ENCODE measurements around the gene CTSW. TPM values are rescaled to one million over a fixed set of nuclear protein-coding genes. Genes with fewer than 3 reads are reported as not detected.

Gene CTSW
- total RNA-seq, 1 experiment from 2014 or later = not detected

DNA sequence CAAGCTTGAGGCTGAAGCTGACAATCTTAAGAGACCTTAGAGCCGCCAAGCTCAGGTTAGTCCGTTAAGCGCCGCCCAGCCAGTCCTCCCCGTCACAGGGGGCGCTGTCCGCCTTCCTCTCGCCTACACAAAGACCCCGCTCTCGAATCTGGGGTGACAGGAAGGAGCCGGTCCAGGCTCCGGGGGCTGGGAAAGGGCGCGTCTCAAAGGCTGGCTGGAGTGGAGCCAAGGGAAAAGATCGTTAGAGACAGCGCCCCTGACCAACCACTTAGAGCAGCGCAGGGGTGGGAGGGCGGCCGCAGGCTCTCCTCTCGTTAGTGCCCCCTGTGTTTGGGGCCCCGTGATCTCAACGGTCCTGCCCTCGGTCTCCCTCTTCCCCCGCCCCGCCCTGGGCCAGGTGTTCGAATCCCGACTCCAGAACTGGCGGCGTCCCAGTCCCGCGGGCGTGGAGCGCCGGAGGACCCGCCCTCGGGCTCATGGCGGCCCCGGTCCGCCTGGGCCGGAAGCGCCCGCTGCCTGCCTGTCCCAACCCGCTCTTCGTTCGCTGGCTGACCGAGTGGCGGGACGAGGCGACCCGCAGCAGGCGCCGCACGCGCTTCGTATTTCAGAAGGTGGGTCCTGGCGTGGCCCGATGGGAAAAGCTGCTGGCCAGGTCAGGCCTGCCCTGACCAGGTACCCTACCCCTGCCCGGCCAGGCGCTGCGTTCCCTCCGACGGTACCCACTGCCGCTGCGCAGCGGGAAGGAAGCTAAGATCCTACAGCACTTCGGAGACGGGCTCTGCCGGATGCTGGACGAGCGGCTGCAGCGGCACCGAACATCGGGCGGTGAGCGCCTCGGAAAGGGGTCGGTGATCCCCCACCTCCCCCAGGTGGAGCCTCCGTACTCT lies 19.1 kb upstream of the CTSW start, which contains the start of gene MUS81:
Gene MUS81, plus strand, starts transcription at position 156 of the 887 bp plus-strand sequence. Its CDS starts 321 bp downstream, at position 477.
- peaks cover 79% of the 10 kb centered on the region for H3K36me3 Mint-ChIP-seq (ENCODE audit: insufficient read depth, unreplicated experiment)
- ChIA-PET CTCF (interaction anchor here (0.5 to 7.7 kb wide), 40 partner anchors 9 to 555 kb away, joined by 3 to 241 read pairs (median 4); partner anchors contain the start of genes BANF1, CCDC85B, CTSW and EIF1AD), POLR2A (interaction anchor here (0.6 to 3.0 kb wide), 20 partner anchors 8 to 255 kb away, joined by 3 to 43 read pairs (median 6); partner anchors contain the start of genes BANF1, CCDC85B, FIBP and OVOL1)
- intact Hi-C loops (cut with micrococcal nuclease; ENCODE audit: unreplicated experiment) = loop anchor here (1.0 kb wide), 2 partner anchors 28 to 142 kb away; partner anchors contain the start of genes BANF1, EIF1AD and FIBP
- H3K27me3 Mint-ChIP-seq (ENCODE audit: insufficient read depth, unreplicated experiment) = no peaks in the 10 kb centered on the region
- peak within 1 kb of the TSS; percentile 95 for H3K27ac Mint-ChIP-seq (ENCODE audit: unreplicated experiment)
- peak; percentile 96 to 97 for DNase-seq
- H3K4me3 ChIP-seq (ENCODE audit: low read depth, low read length) = peak within 1 kb of the TSS; percentile 87
- peak within 1 kb of the TSS; percentile 97 for H3K4me3 Mint-ChIP-seq (ENCODE audit: unreplicated experiment)
- H3K27me3 ChIP-seq (replicated peaks; ENCODE audit: control insufficient read depth, insufficient read depth, low read length) = no peaks in the 10 kb centered on the region
- peaks cover 15% of the 10 kb centered on the region for H3K4me1 ChIP-seq
- H3K9me3 Mint-ChIP-seq (ENCODE audit: unreplicated experiment) = no peaks in the 10 kb centered on the region
- no peaks in the 10 kb centered on the region for H3K9me3 ChIP-seq
- peaks cover 4% of the 10 kb centered on the region; the same call in 1 of the 2 replicates for H3K36me3 ChIP-seq (ENCODE audit: control insufficient read depth, insufficient read depth, low read length)
- TSS peak; percentile 45 for BruUV-seq (replicated peaks)
- TF ChIP-seq, protein P1, sequence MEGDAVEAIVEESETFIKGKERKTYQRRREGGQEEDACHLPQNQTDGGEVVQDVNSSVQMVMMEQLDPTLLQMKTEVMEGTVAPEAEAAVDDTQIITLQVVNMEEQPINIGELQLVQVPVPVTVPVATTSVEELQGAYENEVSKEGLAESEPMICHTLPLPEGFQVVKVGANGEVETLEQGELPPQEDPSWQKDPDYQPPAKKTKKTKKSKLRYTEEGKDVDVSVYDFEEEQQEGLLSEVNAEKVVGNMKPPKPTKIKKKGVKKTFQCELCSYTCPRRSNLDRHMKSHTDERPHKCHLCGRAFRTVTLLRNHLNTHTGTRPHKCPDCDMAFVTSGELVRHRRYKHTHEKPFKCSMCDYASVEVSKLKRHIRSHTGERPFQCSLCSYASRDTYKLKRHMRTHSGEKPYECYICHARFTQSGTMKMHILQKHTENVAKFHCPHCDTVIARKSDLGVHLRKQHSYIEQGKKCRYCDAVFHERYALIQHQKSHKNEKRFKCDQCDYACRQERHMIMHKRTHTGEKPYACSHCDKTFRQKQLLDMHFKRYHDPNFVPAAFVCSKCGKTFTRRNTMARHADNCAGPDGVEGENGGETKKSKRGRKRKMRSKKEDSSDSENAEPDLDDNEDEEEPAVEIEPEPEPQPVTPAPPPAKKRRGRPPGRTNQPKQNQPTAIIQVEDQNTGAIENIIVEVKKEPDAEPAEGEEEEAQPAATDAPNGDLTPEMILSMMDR (IDR thresholded peaks at IDR 0.05; ENCODE audit: insufficient read depth in 1 of 2, low read depth in 1 of 2, low read length in 1 of 2, severe bottlenecking in 1 of 2, unreplicated experiment in 1 of 2) = peak; percentile 85 to 95
- peaks cover 19% of the 10 kb centered on the region for H3K4me1 Mint-ChIP-seq (ENCODE audit: low read depth, unreplicated experiment)

DNA sequence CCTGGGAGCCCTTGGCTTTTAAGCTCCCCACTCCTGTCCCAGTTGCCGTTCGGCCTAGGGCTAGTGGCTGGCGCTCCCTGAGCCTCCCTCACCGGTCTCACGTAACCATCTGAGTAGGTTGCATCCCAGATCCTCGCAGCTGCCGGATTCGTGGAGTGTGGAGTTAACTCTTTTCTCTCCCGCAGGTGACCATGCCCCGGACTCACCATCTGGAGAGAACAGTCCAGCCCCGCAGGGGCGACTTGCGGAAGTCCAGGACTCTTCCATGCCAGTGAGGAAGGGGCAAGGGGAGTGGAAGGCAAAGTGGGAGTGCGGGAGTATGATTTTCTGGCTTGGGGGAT lies 18.5 kb upstream of the CTSW start:
- Histone ChIP-seq H3K27me3 (replicated peaks; ENCODE audit: control insufficient read depth, insufficient read depth, low read length) (no peaks in the 10 kb centered on the region), H3K4me1 (peaks cover 13% of the 10 kb centered on the region), H3K36me3 (ENCODE audit: control insufficient read depth, insufficient read depth, low read length) (no peaks in the 10 kb centered on the region), H3K4me3 (ENCODE audit: low read depth, low read length) (peak overlapping the region; percentile 87), H3K9me3 (no peaks in the 10 kb centered on the region)
- Mint-ChIP-seq H3K27ac (ENCODE audit: unreplicated experiment) (peak overlapping the region; percentile 95), H3K4me1 (ENCODE audit: low read depth, unreplicated experiment) (peaks cover 16% of the 10 kb centered on the region), H3K36me3 (ENCODE audit: insufficient read depth, unreplicated experiment) (peaks cover 75% of the 10 kb centered on the region), H3K9me3 (ENCODE audit: unreplicated experiment) (no peaks in the 10 kb centered on the region), H3K27me3 (ENCODE audit: insufficient read depth, unreplicated experiment) (no peaks in the 10 kb centered on the region), H3K4me3 (ENCODE audit: unreplicated experiment) (peak overlapping the region; percentile 97)
- ChIA-PET CTCF (interaction anchor here (0.6 to 7.7 kb wide), 6 partner anchors 9 to 149 kb away, joined by 3 to 241 read pairs (median 16); partner anchors contain the start of genes CCDC85B, FIBP and KAT5), POLR2A (interaction anchor here (0.6 to 1.3 kb wide), 4 partner anchors 8 to 246 kb away, joined by 3 to 6 read pairs (median 4); partner anchors contain the start of genes FIBP and PCNX3)
- TF ChIP-seq, protein P1 (IDR thresholded peaks at IDR 0.05; ENCODE audit: insufficient read depth in 1 of 2, low read depth in 1 of 2, low read length in 1 of 2, severe bottlenecking in 1 of 2, unreplicated experiment in 1 of 2) = no peak
- intact Hi-C loops (cut with micrococcal nuclease; ENCODE audit: unreplicated experiment) = no loop called here
- BruUV-seq (replicated peaks) = no TSS peak
- DNase-seq = peak in 1 of 2 experiments; percentile 39

- Mint-ChIP-seq H3K36me3 (ENCODE audit: insufficient read depth, unreplicated experiment) (peaks cover 70% of the 10 kb centered on the region), H3K27ac (ENCODE audit: unreplicated experiment) (peak overlapping the region; percentile 95), H3K9me3 (ENCODE audit: unreplicated experiment) (no peaks in the 10 kb centered on the region), H3K4me3 (ENCODE audit: unreplicated experiment) (peak overlapping the region; percentile 97), H3K27me3 (ENCODE audit: insufficient read depth, unreplicated experiment) (no peaks in the 10 kb centered on the region), H3K4me1 (ENCODE audit: low read depth, unreplicated experiment) (peaks cover 11% of the 10 kb centered on the region)
- TF ChIP-seq, protein P1 (IDR thresholded peaks at IDR 0.05; ENCODE audit: insufficient read depth in 1 of 2, low read depth in 1 of 2, low read length in 1 of 2, severe bottlenecking in 1 of 2, unreplicated experiment in 1 of 2) = no peak
- peak overlapping the region; percentile 87 for H3K4me3 ChIP-seq (ENCODE audit: low read depth, low read length)
- CTCF ChIA-PET = interaction anchor here (1.1 to 7.7 kb wide), 4 partner anchors 9 to 150 kb away, joined by 3 to 241 read pairs (median 33); partner anchors contain the start of genes CCDC85B, FIBP and KAT5
- no peaks in the 10 kb centered on the region for H3K9me3 ChIP-seq
- no TSS peak for BruUV-seq (replicated peaks)
- no peaks in the 10 kb centered on the region for H3K36me3 ChIP-seq (ENCODE audit: control insufficient read depth, insufficient read depth, low read length)
- DNase-seq = peak in 1 of 2 experiments; percentile 32
- peaks cover 8% of the 10 kb centered on the region for H3K4me1 ChIP-seq
- POLR2A ChIA-PET = interaction anchor here (0.6 to 1.1 kb wide), 3 partner anchors 8 to 89 kb away, joined by 5 to 6 read pairs (median 5); partner anchors contain the start of gene FIBP
- intact Hi-C loops (cut with micrococcal nuclease; ENCODE audit: unreplicated experiment) = no loop called here
- no peaks in the 10 kb centered on the region for H3K27me3 ChIP-seq (replicated peaks; ENCODE audit: control insufficient read depth, insufficient read depth, low read length)
These were observed 18.0 kb upstream of the CTSW start for GRCh38 chr11:65861533-65862183.

All from Caco-2 (cell line).